HFFc6 (cell line): ENCODE results near the gene SLC17A4. TPM values are rescaled to one million over a fixed set of nuclear protein-coding genes. Genes with fewer than 3 reads are reported as not detected.

Source experiments
- DNase-seq: peaks from one replicate; pipeline ENCODE4 v3.0.0-alpha.2; 2018
- H3K27ac Mint-ChIP-seq: 2 replicates; pipeline ENCODE4 v1.8.0; 2020; ENCODE audit warnings: mild to moderate bottlenecking, mixed read lengths
- H3K27me3 Mint-ChIP-seq: 2 replicates; pipeline ENCODE4 v1.8.0; 2021; ENCODE audit warnings: mild to moderate bottlenecking, moderate library complexity, mixed read lengths; ENCODE audit not compliant: insufficient read depth
- H3K36me3 Mint-ChIP-seq: 2 replicates; pipeline ENCODE4 v1.8.0; 2021; ENCODE audit warnings: low read depth, mixed read lengths
- H3K4me1 Mint-ChIP-seq: 2 replicates; pipeline ENCODE4 v1.8.0; 2020; ENCODE audit warnings: low read depth, mixed read lengths
- H3K4me3 Mint-ChIP-seq: 2 replicates; pipeline ENCODE4 v1.8.0; 2020; ENCODE audit warnings: mild to moderate bottlenecking, moderate library complexity, mixed read lengths
- H3K9me3 Mint-ChIP-seq: 2 replicates; pipeline ENCODE4 v1.8.0; 2020; ENCODE audit warnings: mild to moderate bottlenecking, mixed read lengths
- total RNA-seq, 6 experiments: library from RNA; stranded (reverse); fragmentation: NEBNext Ultra II Directional; extraction: Animal tissue kit (Norgen Biotek cat#: 25700); gene quantifications; 2 replicates in 1 of 6; 3 replicates in 5 of 6; pipeline ENCODE4 v1.2.3, GENCODE V29; 2021
- TF ChIP-seq, protein P1 (sequence below): fragments of 200-600 bp; sonication (generic); IDR thresholded peaks from 2 replicates; pipeline ENCODE4 v1.5.0; 2021; ENCODE audit warnings: antibody characterized with exemption, mild to moderate bottlenecking

SLC17A4 gene
- total RNA-seq, 6 experiments from 2014 or later = not detected

DNA sequence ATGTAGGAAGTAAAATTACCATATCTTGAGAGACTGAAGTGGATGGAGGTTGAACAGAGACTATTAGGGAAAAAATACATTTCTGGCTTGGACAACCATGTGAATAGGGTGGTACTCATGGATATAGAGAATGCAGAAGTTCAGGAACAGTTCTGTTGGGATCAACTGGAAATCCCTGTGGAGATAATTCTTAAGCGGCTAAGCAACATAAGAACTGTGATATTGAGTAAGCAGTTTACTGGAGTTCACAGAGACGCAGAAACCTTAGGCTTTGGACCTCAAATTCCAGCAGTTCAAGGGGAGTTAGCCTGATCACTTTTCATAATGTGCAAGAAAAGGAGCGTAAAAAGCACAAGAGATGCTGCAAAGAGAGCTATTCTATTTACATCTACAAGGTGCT, 23.6 kb upstream of the SLC17A4 start:
- no peaks in the 10 kb centered on the region for H3K36me3 Mint-ChIP-seq
- H3K27ac Mint-ChIP-seq = no peak overlapping the region
- H3K4me3 Mint-ChIP-seq = no peak overlapping the region
- no peak for DNase-seq
- TF ChIP-seq, protein P1, sequence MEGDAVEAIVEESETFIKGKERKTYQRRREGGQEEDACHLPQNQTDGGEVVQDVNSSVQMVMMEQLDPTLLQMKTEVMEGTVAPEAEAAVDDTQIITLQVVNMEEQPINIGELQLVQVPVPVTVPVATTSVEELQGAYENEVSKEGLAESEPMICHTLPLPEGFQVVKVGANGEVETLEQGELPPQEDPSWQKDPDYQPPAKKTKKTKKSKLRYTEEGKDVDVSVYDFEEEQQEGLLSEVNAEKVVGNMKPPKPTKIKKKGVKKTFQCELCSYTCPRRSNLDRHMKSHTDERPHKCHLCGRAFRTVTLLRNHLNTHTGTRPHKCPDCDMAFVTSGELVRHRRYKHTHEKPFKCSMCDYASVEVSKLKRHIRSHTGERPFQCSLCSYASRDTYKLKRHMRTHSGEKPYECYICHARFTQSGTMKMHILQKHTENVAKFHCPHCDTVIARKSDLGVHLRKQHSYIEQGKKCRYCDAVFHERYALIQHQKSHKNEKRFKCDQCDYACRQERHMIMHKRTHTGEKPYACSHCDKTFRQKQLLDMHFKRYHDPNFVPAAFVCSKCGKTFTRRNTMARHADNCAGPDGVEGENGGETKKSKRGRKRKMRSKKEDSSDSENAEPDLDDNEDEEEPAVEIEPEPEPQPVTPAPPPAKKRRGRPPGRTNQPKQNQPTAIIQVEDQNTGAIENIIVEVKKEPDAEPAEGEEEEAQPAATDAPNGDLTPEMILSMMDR = no peak
- H3K27me3 Mint-ChIP-seq = peaks cover 3% of the 10 kb centered on the region; the same call in 1 of the 2 replicates
- H3K9me3 Mint-ChIP-seq = peaks cover 8% of the 10 kb centered on the region
- H3K4me1 Mint-ChIP-seq = no peaks in the 10 kb centered on the region

DNA sequence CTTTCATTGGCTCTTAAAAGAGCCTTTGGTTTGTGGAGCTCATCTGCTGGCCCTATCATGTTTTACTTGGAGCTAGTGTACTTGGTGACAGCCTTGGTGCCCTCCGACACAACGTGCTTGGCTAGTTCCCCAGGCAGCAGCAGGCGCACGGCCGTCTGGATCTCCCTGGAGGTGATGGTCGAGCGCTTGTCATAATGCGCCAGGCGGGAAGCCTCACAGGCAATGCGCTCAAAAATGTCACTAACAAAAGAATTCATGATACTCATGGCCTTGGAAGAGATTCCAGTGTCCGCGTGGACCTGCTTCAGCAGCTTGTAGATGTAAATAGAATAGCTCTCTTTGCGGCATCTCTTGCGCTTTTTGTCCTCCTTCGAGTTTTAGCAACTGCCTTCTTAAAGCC, 22.8 kb upstream of the SLC17A4 start:
- no peaks in the 10 kb centered on the region for H3K4me1 Mint-ChIP-seq
- no peak for DNase-seq
- TF ChIP-seq, protein P1 = no peak
- H3K27ac Mint-ChIP-seq = no peak overlapping the region
- H3K36me3 Mint-ChIP-seq = no peaks in the 10 kb centered on the region
- H3K4me3 Mint-ChIP-seq = no peak overlapping the region
- peaks cover 3% of the 10 kb centered on the region; the same call in 1 of the 2 replicates for H3K27me3 Mint-ChIP-seq
- peaks cover 9% of the 10 kb centered on the region for H3K9me3 Mint-ChIP-seq

DNA sequence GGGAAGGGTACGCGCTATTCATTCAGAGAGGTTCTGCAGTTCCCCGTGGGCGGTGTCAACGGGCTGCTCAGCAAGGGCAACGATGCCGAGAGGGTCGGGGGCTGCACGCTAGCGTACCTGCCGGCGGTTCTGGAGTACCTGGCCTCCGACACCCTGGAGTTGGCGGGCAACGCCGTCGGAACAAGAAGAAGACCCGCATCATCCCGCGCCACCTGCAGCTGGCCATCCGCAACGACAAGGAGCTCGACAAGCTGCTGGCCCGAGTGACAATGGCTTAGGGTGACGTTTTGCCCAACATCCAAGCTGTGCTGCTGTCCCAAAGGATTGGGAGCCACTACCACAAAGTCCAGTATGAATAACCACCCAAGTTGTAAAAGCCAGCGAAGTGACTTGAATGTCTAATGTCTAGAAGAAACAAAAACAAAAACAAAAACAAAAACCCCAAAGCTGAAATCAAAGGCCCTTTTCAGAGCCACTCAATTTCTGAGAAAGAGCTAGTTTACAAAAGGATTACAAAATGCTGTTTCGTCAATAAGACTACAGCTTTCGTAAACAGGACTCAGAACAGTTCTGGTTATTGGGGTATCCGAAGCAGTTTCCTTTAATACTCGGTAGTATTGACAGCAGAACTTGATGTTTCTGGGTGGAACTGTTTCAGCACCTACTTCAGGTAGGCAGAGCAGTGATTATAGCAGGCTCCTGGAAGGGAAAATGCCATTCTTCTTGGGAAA, 21.9 kb upstream of the SLC17A4 start:
- Mint-ChIP-seq H3K27me3 (peaks cover 3% of the 10 kb centered on the region; the same call in 1 of the 2 replicates), H3K9me3 (peaks cover 15% of the 10 kb centered on the region), H3K4me1 (no peaks in the 10 kb centered on the region), H3K4me3 (no peak overlapping the region), H3K36me3 (no peaks in the 10 kb centered on the region), H3K27ac (no peak overlapping the region)
- no peak for DNase-seq
- TF ChIP-seq, protein P1 = no peak

DNA sequence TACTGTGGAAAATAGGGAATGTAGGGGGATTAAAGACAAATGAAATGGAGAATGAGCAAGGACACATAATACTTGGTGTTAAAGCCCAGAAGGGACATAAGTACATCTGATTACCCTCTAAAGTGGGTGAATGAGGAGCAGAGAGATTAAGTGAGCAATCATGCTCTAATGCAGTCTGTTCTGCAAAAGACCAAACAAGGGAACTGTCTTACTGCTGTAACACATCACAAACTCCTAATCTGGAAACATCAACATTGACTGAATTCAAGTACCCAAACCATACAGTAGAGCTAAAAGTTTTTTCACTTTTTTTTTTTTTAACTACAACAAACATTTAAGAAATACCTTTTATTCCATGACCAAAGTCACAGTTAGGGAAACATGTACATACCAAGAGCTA, 19.3 kb upstream of the SLC17A4 start:
- Mint-ChIP-seq H3K27ac (no peak overlapping the region), H3K4me3 (no peak overlapping the region), H3K27me3 (no peaks in the 10 kb centered on the region), H3K36me3 (no peaks in the 10 kb centered on the region), H3K9me3 (peaks cover 15% of the 10 kb centered on the region), H3K4me1 (no peaks in the 10 kb centered on the region)
- TF ChIP-seq, protein P1 = no peak
- DNase-seq = no peak

DNA sequence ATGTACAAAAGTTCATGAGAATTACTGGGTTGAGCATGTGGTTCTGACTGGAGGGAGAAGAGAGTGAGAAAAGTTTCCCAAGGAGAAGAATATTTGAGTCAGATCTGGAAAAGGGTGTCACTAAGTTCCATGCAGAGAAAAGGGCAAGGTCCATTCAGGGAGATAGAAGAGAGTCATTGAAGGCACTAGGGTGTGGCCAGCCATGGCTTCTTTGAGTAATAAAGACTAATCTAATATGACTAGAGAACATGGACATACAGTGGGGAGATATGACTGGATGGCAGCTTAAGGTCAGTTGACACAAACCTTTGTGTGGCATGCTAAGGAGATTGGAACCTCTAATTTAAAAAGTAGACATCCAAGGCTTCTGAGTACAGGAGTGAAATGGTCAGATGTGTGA, 10.7 kb upstream of the SLC17A4 start:
- no peak overlapping the region for H3K4me3 Mint-ChIP-seq

More for the DNA sequence above, 10.7 kb upstream of the SLC17A4 start:
- DNase-seq = no peak
- Mint-ChIP-seq H3K27me3 (no peaks in the 10 kb centered on the region), H3K4me1 (no peaks in the 10 kb centered on the region), H3K36me3 (no peaks in the 10 kb centered on the region), H3K9me3 (peaks cover 10% of the 10 kb centered on the region; the same call in 1 of the 2 replicates), H3K27ac (no peak overlapping the region)
- TF ChIP-seq, protein P1 = no peak
